Stimulated activated CD8-positive, alpha-beta memory T cell treated with anti-CD3 and anti-CD28 coated beads, Interleukin-15, amount 100 ng/mL, for 48 hours (primary cell): Measurements from ENCODE around the gene PRRC1.

Source experiments
- DNase-seq, 2 donors: peaks; one replicate each; pipeline ENCODE4 v3.0.0-alpha.2; 2020; ENCODE audit warnings: low read depth in 2 of 2

PRRC1 gene

GRCh38 chr5:127580731-127581130, 63.3 kb downstream of the PRRC1 start:
- DNase-seq, result no peak

- no peak for DNase-seq
Observed at GRCh38 chr5:127581450-127581849, 64.0 kb downstream of the PRRC1 start.

GRCh38 chr5:127582773-127583370, 65.4 kb downstream of the PRRC1 start:
- DNase-seq, result no peak

- no peak for DNase-seq
Observed at GRCh38 chr5:127583866-127584265, 66.4 kb downstream of the PRRC1 start.

- no peak for DNase-seq
Observed at GRCh38 chr5:127585661-127586060, 68.2 kb downstream of the PRRC1 start.

- DNase-seq, result no peak
Observed at GRCh38 chr5:127586066-127586770, 68.8 kb downstream of the PRRC1 start.

GRCh38 chr5:127586811-127587210, 69.4 kb downstream of the PRRC1 start:
- no peak for DNase-seq

GRCh38 chr5:127587246-127587917, 69.9 kb downstream of the PRRC1 start:
- DNase-seq, result no peak

GRCh38 chr5:127588368-127588767, 70.9 kb downstream of the PRRC1 start:
- DNase-seq, result no peak

- no peak for DNase-seq
Observed at GRCh38 chr5:127589309-127590030, 72.0 kb downstream of the PRRC1 start.

GRCh38 chr5:127590156-127590722, 72.8 kb downstream of the PRRC1 start:
- DNase-seq, result no peak

GRCh38 chr5:127595484-127596368, 78.3 kb downstream of the PRRC1 start:
- DNase-seq, result no peak

GRCh38 chr5:127596501-127596900, 79.1 kb downstream of the PRRC1 start:
- DNase-seq, result no peak

- no peak for DNase-seq
Observed at GRCh38 chr5:127599320-127599719, 81.9 kb downstream of the PRRC1 start.

- DNase-seq, result no peak
Observed at GRCh38 chr5:127599847-127600246, 82.4 kb downstream of the PRRC1 start.

GRCh38 chr5:127601111-127601510, 83.7 kb downstream of the PRRC1 start:
- DNase-seq, result no peak

GRCh38 chr5:127601601-127602000, 84.2 kb downstream of the PRRC1 start:
- no peak for DNase-seq

GRCh38 chr5:127602481-127602880, 85.0 kb downstream of the PRRC1 start:
- DNase-seq, result no peak

GRCh38 chr5:127602896-127603844, 85.7 kb downstream of the PRRC1 start:
- DNase-seq, result no peak
